Body of pancreas (tissue), 4 donors: Measurements from ENCODE around the gene CSH2. TPM values are rescaled to one million over a fixed set of nuclear protein-coding genes. Genes with fewer than 3 reads are reported as not detected.
"Not testable (repeated sequence)": the region's sequence is repeated elsewhere in the genome, so short reads cannot be mapped to it uniquely, and the experiment has no call there.

Experiments used
- ATAC-seq: fragments of 150-250 bp; one replicate; pipeline ENCODE4 v1.9.1; 2016
- DNase-seq, 4 donors: peaks; one replicate each; pipeline ENCODE4 v3.0.0-alpha.2; 2019
- H3K27ac ChIP-seq, 4 donors: fragments of 200-600 bp; sonication (generic); 1 replicate in 3 of 4; 2 replicates in 1 of 4; pipeline versions ENCODE4 v1.5.1 to v1.6.1; 2016 to 2019; ENCODE audit warnings: mild to moderate bottlenecking in 1 of 4, mixed read lengths in 1 of 4, moderate library complexity in 1 of 4
- H3K27me3 ChIP-seq, 2 donors: fragments of 200-600 bp; sonication (generic); one replicate each; pipeline ENCODE4 v1.6.0; 2016; ENCODE audit warnings: mild to moderate bottlenecking in 1 of 2
- H3K36me3 ChIP-seq, 2 donors: fragments of 200-600 bp; sonication (generic); replicated peaks in 1 of 2; 2 replicates each; pipeline ENCODE4 v1.5.1; 2016; ENCODE audit warnings: low read depth in 2 of 2; ENCODE audit not compliant: insufficient read depth in 1 of 2
- H3K4me1 ChIP-seq: fragments of 200-600 bp; sonication (generic); one replicate; pipeline ENCODE4 v1.6.0; 2016
- H3K4me3 ChIP-seq, 2 donors: fragments of 200-600 bp; sonication (generic); 1 replicate in 1 of 2; 2 replicates in 1 of 2; pipeline ENCODE4 v1.5.1; 2016 to 2019
- H3K9me3 ChIP-seq, 3 donors: fragments of 200-600 bp; sonication (generic); 1 replicate in 2 of 3; 2 replicates in 1 of 3; pipeline ENCODE4 v1.5.1; 2016
- POLR2A ChIP-seq, 3 donors: fragments of 450-650 bp; IDR thresholded peaks; one replicate each; pipeline ENCODE4 v1.6.1; 2016; ENCODE audit warnings: antibody characterized with exemption in 3 of 3, mild to moderate bottlenecking in 2 of 3
- WGBS, 2 donors: methylation state at CpG; one replicate each; pipeline ENCODE4 v1.1.5; 2017; 5-methylcytosine and 5-hydroxymethylcytosine counted together
- intact Hi-C: fragments of 100-400 bp; cut with DNase I; formaldehyde crosslinking; loops from one replicate; pipeline ENCODE4 v1.15.1; 2023
- total RNA-seq, 2 donors: library from RNA; depleted of rRNA; stranded (reverse); fragments of >200 nt; gene quantifications; one replicate each; pipeline ENCODE4 v1.1.0, GENCODE V29; 2016
- TF ChIP-seq, protein P1 (sequence below), 7 experiments: fragments of 450-650 bp in 4 of 7; fragments of 200-600 bp in 3 of 7; sonication (generic) in 3 of 7; IDR thresholded peaks; one replicate each; pipeline ENCODE4 v1.5.1; 2016 to 2019; ENCODE audit warnings: antibody characterized with exemption in 7 of 7

The CSH2 gene
- total RNA-seq, 2 donors from 2014 or later: not detected

DNA sequence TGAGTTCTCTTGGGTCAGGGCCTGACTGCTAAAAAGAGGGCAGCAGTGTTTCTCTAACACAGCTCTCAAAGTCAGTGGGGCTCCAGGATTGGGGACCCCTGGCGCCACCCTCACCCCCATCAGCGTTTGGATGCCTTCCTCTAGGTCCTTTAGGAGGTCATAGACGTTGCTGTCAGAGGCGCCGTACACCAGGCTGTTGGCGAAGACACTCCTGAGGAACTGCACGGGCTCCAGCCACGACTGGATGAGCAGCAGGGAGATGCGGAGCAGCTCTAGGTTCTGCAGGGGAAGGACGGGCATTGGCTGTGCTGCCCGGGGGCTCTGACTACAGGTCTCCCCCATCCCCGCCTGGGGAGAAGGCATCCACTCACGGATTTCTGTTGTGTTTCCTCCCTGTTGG is 44.2 kb upstream of the CSH2 start:
- H3K4me3 ChIP-seq: no peak overlapping the region
- H3K27ac ChIP-seq: no peak overlapping the region
- no peaks in the 10 kb centered on the region for H3K27me3 ChIP-seq
- intact Hi-C loops: loop anchor here (10.0 kb wide), 1 partner anchor 347 kb away; the partner anchor contains the start of gene TEX2
- no peaks in the 10 kb centered on the region for H3K36me3 ChIP-seq
- H3K4me1 ChIP-seq: no peaks in the 10 kb centered on the region
- H3K9me3 ChIP-seq: no peaks in the 10 kb centered on the region
- DNase-seq (peak in 1 of 4 donors; percentile 10), ATAC-seq (no peak)
- 66 to 67% methylated on average over 11 to 13 of the region's 13 CpGs for WGBS, 2 donors
- TF ChIP-seq POLR2A (IDR thresholded peaks at IDR 0.05): no peak
- TF ChIP-seq, protein P1, sequence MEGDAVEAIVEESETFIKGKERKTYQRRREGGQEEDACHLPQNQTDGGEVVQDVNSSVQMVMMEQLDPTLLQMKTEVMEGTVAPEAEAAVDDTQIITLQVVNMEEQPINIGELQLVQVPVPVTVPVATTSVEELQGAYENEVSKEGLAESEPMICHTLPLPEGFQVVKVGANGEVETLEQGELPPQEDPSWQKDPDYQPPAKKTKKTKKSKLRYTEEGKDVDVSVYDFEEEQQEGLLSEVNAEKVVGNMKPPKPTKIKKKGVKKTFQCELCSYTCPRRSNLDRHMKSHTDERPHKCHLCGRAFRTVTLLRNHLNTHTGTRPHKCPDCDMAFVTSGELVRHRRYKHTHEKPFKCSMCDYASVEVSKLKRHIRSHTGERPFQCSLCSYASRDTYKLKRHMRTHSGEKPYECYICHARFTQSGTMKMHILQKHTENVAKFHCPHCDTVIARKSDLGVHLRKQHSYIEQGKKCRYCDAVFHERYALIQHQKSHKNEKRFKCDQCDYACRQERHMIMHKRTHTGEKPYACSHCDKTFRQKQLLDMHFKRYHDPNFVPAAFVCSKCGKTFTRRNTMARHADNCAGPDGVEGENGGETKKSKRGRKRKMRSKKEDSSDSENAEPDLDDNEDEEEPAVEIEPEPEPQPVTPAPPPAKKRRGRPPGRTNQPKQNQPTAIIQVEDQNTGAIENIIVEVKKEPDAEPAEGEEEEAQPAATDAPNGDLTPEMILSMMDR (IDR thresholded peaks at IDR 0.05): no peak

DNA sequence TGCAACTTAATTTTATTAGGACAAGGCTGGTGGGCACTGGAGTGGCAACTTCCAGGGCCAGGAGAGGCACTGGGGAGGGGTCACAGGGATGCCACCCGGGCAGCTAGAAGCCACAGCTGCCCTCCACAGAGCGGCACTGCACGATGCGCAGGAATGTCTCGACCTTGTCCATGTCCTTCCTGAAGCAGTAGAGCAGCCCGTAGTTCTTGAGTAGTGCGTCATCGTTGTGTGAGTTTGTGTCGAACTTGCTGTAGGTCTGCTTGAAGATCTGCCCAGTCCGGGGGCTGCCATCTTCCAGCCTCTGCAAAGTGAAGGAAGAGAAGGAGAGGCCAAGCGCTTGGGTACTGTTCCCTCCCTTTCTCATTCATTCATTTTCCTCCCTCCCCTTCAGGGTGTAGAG is 43.7 kb upstream of the CSH2 start:
- not testable (repeated sequence) for H3K36me3 ChIP-seq, H3K4me3 ChIP-seq, H3K4me1 ChIP-seq, ATAC-seq, H3K27ac ChIP-seq, H3K27me3 ChIP-seq, H3K9me3 ChIP-seq, DNase-seq
- WGBS, 2 donors: 77 to 84% methylated on average over 8 to 11 of the region's 11 CpGs
- intact Hi-C loops: loop anchor here (10.0 kb wide), 1 partner anchor 348 kb away; the partner anchor contains the start of gene TEX2

DNA sequence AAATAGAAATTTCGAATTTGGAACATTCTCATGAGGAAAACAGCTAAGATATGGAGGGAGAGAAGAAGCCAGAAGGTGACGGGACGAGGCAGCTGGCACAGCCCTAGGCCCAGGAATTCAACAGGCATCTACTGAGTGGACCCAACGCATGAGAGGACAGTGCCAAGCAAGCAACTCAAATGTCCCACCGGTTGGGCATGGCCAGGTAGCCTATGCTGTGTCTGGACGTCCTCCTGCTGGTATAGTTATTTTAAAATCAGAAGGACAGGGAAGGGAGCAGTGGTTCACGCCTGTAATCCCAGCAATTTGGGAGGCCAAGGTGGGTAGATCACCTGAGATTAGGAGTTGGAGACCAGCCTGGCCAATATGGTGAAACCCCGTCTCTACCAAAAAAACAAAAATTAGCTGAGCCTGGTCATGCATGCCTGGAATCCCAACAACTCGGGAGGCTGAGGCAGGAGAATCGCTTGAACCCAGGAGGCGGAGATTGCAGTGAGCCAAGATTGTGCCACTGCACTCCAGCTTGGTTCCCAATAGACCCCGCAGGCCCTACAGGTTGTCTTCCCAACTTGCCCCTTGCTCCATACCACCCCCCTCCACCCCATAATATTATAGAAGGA is 43.2 kb upstream of the CSH2 start:
- no peak overlapping the region for H3K4me3 ChIP-seq
- 72 to 77% methylated on average over 12 of the region's 12 CpGs for WGBS, 2 donors
- H3K4me1 ChIP-seq: no peaks in the 10 kb centered on the region
- no peaks in the 10 kb centered on the region for H3K27me3 ChIP-seq
- H3K36me3 ChIP-seq: no peaks in the 10 kb centered on the region
- DNase-seq: peak in 1 of 4 donors; percentile 4
- intact Hi-C loops: loop anchor here (10.0 kb wide), 1 partner anchor 348 kb away; the partner anchor contains the start of gene TEX2
- ATAC-seq: no peak
- no peak overlapping the region for H3K27ac ChIP-seq
- H3K9me3 ChIP-seq: no peaks in the 10 kb centered on the region
- TF ChIP-seq, protein P1 (IDR thresholded peaks at IDR 0.05): no peak
- TF ChIP-seq POLR2A (IDR thresholded peaks at IDR 0.05): no peak

DNA sequence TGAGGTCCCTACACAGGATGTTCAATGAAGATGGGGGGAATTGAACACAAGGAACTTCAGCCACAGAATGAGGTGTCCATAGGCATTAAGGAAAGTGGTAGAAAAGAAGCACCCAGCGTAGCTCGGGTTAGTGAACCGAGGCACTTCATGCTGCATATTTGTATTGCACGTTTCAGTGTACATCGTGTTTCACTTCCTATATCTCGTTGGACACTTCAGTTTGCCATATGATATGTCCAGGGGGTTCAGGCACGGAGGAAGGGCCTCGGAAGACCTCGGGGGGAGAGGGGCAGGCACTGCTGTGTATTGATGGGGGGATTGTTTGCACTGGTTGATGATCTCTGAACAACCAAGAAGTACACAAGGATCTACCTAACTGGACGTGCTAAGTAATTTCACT is 42.3 kb upstream of the CSH2 start:
- intact Hi-C loops: loop anchor here (10.0 kb wide), 1 partner anchor 349 kb away; the partner anchor contains the start of gene TEX2
- H3K9me3 ChIP-seq, H3K36me3 ChIP-seq, H3K4me1 ChIP-seq, H3K4me3 ChIP-seq, DNase-seq, H3K27me3 ChIP-seq, ATAC-seq, H3K27ac ChIP-seq: not testable (repeated sequence)
- WGBS, 2 donors: 52% methylated on average over 10 of the region's 10 CpGs

DNA sequence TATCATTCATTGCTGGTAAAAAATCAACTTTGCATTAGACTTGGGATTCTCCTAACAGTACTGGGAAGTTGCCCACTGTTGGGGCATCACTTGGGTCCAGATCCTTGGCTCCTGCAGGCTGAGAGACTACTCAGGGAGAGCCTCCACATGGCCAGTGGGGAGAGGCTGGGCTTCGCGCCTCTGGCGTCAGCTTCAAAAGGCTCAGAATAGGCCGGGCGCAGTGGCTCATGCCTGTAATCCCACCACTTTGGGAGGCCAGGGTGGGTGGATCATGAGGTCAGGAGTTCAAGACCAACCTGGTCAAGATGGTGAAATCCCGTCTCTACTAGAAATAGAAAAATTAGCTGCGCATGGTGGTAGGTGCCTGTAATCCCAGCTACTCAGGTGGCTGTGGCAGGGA is 41.0 kb upstream of the CSH2 start:
- intact Hi-C loops: loop anchor here (5.0 to 10.0 kb wide), 2 partner anchors 223 to 350 kb away; partner anchors contain the start of gene TEX2
- WGBS, 2 donors: 83 to 86% methylated on average over 5 to 7 of the region's 7 CpGs

More for the DNA sequence above, 41.0 kb upstream of the CSH2 start:
- Histone ChIP-seq H3K27ac (no peak overlapping the region), H3K36me3 (no peaks in the 10 kb centered on the region), H3K27me3 (no peaks in the 10 kb centered on the region), H3K4me1 (no peaks in the 10 kb centered on the region), H3K4me3 (no peak overlapping the region), H3K9me3 (no peaks in the 10 kb centered on the region)
- no peak for ATAC-seq
- no peak for TF ChIP-seq POLR2A (IDR thresholded peaks at IDR 0.05)
- TF ChIP-seq, protein P1 (IDR thresholded peaks at IDR 0.05): no peak
- peak in 1 of 4 donors; percentile 1 for DNase-seq
